Astrocyte (in vitro differentiated cells and primary cell): ENCODE data around the gene HDAC5. TPM values are rescaled to one million over a fixed set of nuclear protein-coding genes. Genes with fewer than 3 reads are reported as not detected.

Source experiments
- total RNA-seq: library from RNA; stranded (reverse); gene quantifications from 2 replicates; pipeline ENCODE4 v1.2.1, GENCODE V29; 2021

HDAC5 gene
- total RNA-seq, 1 donor from 2014 or later, result 18.7 TPM

Other genes with a start within 250 kb of the HDAC5 start
- 7.6 and 8.0 TPM in 2 replicates for gene MPP2, start 216.1 kb downstream of the HDAC5 start, total RNA-seq
- not detected in 2 replicates for gene PPY, start 181.2 kb downstream of the HDAC5 start, total RNA-seq
- gene PYY, start 169.7 kb downstream of the HDAC5 start, total RNA-seq, result not detected in 2 replicates
- 0.91 and 1.0 TPM in 2 replicates for gene NAGS, start 119.0 kb downstream of the HDAC5 start, total RNA-seq
- 17.1 and 21.8 TPM in 2 replicates for gene TMEM101, start 108.7 kb downstream of the HDAC5 start, total RNA-seq
- gene LSM12, start 57.0 kb downstream of the HDAC5 start, total RNA-seq, result 77.0 and 90.5 TPM in 2 replicates
- gene G6PC3, start 52.9 kb downstream of the HDAC5 start, total RNA-seq, result 94.5 and 98.5 TPM in 2 replicates
- 1.6 and 2.3 TPM in 2 replicates for gene HROB, start 18.3 kb upstream of the HDAC5 start, total RNA-seq
- gene ASB16, start 47.1 kb upstream of the HDAC5 start, total RNA-seq, result not detected in 2 replicates
- gene TMUB2, start 63.3 kb upstream of the HDAC5 start, total RNA-seq, result 28.2 and 28.8 TPM in 2 replicates
- gene ATXN7L3, start 76.2 kb upstream of the HDAC5 start, total RNA-seq, result 87.0 and 96.0 TPM in 2 replicates
- gene UBTF, start 96.0 kb upstream of the HDAC5 start, total RNA-seq, result 43.2 and 48.0 TPM in 2 replicates
- gene SLC4A1, start 144.5 kb upstream of the HDAC5 start, total RNA-seq, result not detected in 2 replicates
- 2.0 and 3.4 TPM in 2 replicates for gene RUNDC3A, start 185.0 kb upstream of the HDAC5 start, total RNA-seq
- 80.6 and 80.9 TPM in 2 replicates for gene SLC25A39, start 201.2 kb upstream of the HDAC5 start, total RNA-seq
- 327 and 338 TPM in 2 replicates for gene GRN, start 221.7 kb upstream of the HDAC5 start, total RNA-seq
- gene FAM171A2, start 240.2 kb upstream of the HDAC5 start, total RNA-seq, result 18.2 and 22.8 TPM in 2 replicates